ENCODE data around the gene PCNX2.
"Not testable (repeated sequence)": the region's sequence is repeated elsewhere in the genome, so short reads cannot be mapped to it uniquely, and the experiment has no call there.

Gene PCNX2

GRCh38 chr1:233144434-233144833, 151.1 kb downstream of the PCNX2 start:
- no peak for DNase-seq

GRCh38 chr1:233143241-233143640, 152.3 kb downstream of the PCNX2 start:
- DNase-seq: no peak

GRCh38 chr1:233140974-233141373, 154.6 kb downstream of the PCNX2 start:
- DNase-seq: no peak

- no peak for DNase-seq
These were observed 155.0 kb downstream of the PCNX2 start for GRCh38 chr1:233140499-233140898.

GRCh38 chr1:233138788-233139585, 156.5 kb downstream of the PCNX2 start:
- no peak for DNase-seq

- no peak for DNase-seq
These were observed 159.7 kb downstream of the PCNX2 start for GRCh38 chr1:233135833-233136232.

DNA sequence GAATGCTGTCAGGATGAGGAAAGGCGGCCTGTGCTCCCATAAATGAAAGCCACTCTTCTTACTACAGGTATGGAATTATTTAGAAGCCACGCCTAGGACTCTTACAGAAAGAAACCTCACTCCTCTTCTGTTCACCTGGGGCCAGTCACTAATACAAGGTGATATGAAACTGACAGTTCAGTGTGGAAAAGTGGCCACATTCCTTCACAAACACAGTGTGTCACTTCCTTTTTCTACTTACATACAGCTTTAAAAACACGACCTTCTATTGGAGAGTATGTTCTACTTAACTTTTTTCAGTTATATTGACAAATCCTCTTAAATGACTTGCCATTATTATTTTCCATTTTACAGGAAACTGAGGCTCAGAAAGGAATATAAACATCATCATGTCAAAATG, 163.1 kb downstream of the PCNX2 start:
- DNase-seq: no peak

DNA sequence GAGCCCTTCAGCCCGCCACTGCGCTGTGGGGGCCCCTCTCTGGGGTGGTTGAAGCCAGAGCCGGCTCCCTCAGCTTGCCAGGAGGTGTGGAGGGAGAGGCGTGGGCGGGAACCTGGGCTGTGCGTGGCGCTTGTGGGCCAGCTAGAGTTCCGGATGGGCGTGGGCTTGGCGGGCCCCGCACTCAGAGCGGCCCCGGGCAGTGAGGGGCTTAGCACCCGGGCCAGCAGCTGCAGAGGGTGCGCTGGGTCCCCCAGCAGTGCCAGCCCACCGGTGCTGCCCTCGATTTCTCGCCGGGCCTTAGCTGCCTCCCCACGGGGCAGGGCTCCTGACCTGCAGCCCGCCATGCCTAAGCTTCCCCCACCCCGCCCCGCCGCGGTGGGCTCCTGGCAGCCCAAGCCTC, 166.5 kb downstream of the PCNX2 start:
- not testable (repeated sequence) for DNase-seq

- no peak for DNase-seq
These were observed 168.4 kb downstream of the PCNX2 start for GRCh38 chr1:233127157-233127556.

GRCh38 chr1:233122779-233123178, 172.7 kb downstream of the PCNX2 start:
- DNase-seq: no peak

DNA sequence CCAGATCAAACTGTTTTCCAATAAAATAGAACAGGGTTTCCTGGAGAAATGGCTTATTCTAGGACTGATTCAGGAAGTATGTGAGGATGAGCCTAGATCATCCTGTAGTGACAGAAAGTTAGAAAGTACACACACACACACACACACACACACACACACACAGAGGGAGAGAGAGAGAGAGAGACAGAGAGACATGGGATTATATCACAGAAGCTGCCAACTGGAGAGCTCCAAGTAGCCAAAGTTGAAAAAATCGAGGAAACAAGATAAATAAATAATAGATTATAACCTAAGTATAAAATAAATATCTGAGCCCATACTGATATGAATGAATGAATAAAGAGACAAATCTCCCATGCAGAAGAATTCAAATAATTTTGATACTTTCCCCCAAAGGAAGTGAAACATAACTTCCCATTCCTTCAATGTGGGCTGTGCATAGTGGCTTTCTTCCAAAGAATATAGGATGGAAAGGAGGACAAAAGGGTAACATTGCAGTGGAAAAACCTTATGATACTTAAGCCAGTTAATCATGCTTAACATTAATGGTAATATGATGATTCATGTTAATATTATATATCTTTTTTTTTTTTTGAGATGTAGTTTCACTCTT, 173.5 kb downstream of the PCNX2 start:
- no peak for DNase-seq

- no peak for DNase-seq
These were observed 180.7 kb downstream of the PCNX2 start for GRCh38 chr1:233114860-233115259.

GRCh38 chr1:233114159-233114558, 181.4 kb downstream of the PCNX2 start:
- DNase-seq: peak; percentile 21

- DNase-seq: peak; percentile 79
These were observed 182.3 kb downstream of the PCNX2 start for GRCh38 chr1:233113009-233113879.

DNA sequence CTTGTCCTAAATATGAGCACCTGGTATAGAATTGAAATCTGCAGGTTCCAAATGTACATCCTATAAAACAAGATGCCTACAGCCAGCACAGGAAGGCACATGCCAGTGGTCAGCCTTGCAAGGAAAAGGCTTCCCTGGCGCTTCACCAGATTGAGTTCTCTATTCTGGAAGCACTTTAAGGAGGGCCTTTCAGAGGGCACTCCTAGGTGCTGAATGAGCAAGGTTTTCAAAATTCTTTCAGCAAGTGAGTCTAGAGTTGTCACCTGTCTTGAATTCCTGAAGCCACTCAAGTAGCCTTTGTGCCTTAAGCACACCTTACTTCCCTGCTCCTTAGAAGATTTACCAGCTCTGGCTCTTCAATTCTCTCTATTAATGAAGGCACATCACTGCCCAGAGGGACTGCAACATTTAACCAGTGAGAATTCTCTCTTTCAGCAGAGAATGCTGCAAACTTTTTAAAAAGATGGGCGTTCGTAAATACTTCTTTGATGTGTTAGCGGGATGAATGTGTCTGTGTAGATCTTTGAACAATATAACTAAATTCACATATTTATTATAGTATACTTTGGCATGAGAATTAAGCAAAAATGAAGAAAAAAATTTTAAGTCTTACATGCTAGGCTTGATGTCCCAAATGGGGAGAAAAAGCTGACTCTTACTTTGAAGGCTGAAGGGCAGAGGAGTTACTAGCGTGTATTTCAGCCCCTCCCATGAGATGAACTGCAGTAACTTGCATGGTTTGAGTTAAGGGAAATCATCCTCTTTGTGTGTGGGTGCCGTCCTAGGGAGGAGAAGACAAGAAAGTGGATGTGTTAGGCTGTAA, 183.1 kb downstream of the PCNX2 start:
- no peak for DNase-seq

DNA sequence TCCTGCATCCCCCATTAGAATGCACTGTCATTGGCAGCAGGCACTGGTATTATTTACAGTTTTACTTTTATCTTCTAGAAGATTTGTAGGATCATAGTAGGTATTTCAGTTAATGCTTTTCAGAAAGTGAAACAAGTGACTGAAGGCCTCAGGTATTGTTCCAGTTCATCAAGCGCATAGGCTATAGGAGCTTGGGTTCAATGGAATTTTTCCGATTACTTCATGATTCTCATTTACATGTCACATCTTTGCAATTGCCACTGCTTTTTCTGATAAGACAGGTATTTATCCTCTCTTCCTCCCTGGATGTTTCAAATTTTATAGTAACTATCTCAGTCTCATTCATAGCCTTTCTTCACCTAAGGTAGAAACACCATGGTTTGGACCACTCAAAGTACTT, 183.8 kb downstream of the PCNX2 start:
- DNase-seq: no peak

- no peak for DNase-seq
These were observed 186.4 kb downstream of the PCNX2 start for GRCh38 chr1:233109096-233109495.

GRCh38 chr1:233107716-233108130, 187.8 kb downstream of the PCNX2 start:
- DNase-seq: not testable (repeated sequence)

DNA sequence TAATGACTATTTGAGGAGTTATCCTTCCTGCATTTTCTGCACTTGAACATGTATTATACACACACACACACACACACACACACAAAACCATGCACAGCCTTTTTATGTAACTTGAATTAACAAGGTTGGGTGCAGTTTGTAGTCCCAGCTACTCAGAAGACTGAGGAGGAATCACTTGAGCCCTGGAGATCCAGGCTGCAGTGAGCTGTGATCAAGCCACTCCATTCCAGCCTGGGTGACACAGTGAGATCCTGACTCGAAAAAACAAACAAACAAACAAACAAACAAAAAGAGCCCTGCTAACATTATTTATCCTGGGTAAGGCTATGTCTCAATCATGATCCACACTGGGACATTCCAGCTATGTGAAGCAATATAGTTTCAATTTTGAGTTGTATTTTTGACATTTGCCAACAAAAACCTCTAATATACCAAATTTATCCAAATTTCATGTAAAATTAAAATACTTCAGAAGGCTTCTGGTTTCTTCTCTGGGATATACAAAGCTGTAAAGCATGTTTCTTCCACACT, 188.3 kb downstream of the PCNX2 start:
- no peak for DNase-seq

DNA sequence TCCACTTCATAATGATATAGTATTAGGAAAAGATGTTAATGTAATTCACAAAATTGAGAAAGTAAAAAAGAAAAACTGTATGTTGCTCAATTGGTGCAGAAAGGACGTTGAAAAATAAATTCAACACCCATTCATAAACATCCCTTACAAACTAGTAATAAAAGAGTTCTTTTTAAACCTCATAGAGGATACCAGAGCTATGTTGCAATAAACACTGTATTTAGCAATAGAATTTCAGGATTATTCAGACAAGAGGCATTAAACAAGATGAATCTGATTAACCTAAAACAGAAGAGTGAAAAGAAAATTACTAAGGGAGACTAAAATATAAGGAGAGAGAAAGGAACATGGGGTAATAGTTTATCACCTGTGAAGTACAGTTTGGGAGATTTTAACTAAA, 190.3 kb downstream of the PCNX2 start:
- DNase-seq: no peak

DNA sequence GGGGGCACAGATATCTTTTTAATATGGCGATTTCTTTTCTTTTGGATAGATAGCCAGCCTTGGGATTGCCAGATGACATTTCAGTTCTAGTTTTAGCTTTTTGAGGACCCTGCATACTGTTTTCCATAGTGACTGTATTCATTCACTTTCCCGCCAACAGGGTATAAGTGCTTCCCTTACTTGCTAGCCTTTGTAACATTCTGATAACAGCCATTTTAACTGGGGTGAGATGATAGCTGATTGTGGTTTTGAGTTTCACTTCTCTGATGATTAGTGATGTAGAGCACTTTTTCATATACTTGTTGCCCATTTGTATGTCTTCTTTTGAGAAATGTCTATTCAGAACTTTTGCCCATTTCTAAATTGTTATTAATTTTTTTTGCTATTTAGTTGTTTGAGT, 193.2 kb downstream of the PCNX2 start:
- no peak for DNase-seq

- no peak for DNase-seq
These were observed 197.5 kb downstream of the PCNX2 start for GRCh38 chr1:233097959-233098580.

Data from CD4-positive, alpha-beta T cell treated with Interleukin-15 for 1 hour (primary cell).